Keratinocyte (primary cell): Measurements from ENCODE around the gene SARNP. TPM values are rescaled to one million over a fixed set of nuclear protein-coding genes. Genes with fewer than 3 reads are reported as not detected.

Experiments used
- DNase-seq: peaks from one replicate; pipeline ENCODE4 v3.0.0-alpha.2; 2011; ENCODE audit warnings: low read depth, missing footprints, low spot score
- FAIRE-seq: peaks from 2 replicates; lab custom pipeline; 2011; peaks lifted over from hg19 to GRCh38; lab: Jason Lieb, UNC
- H2AFZ ChIP-seq: 2 replicates; pipeline ENCODE4 v1.6.0; 2012; ENCODE audit warnings: low read length, control low read depth, inconsistent platforms; ENCODE audit not compliant: control insufficient read depth
- H3K27ac ChIP-seq: 2 replicates; pipeline ENCODE4 v1.5.1; 2011; ENCODE audit warnings: low read length; ENCODE audit not compliant: control insufficient read depth, insufficient read depth
- H3K27me3 ChIP-seq: 3 replicates; pipeline ENCODE4 v1.6.0; 2011; ENCODE audit warnings: low read length; ENCODE audit not compliant: control insufficient read depth, insufficient read depth; ENCODE audit errors: extremely low read depth
- H3K36me3 ChIP-seq, 2 experiments: 2 replicates in 1 of 2; 3 replicates in 1 of 2; pipeline ENCODE4 v1.5.1; 2011; ENCODE audit warnings: low read length in 2 of 2, mild to moderate bottlenecking in 1 of 2; ENCODE audit not compliant: control insufficient read depth in 2 of 2, insufficient read depth in 2 of 2; ENCODE audit errors: extremely low read depth in 1 of 2
- H3K4me1 ChIP-seq: 3 replicates; pipeline ENCODE4 v1.5.1; 2011; ENCODE audit warnings: low read length; ENCODE audit not compliant: control insufficient read depth, insufficient read depth; ENCODE audit errors: extremely low read depth
- H3K4me2 ChIP-seq: 3 replicates; pipeline ENCODE4 v1.6.0; 2011; ENCODE audit warnings: low read depth, low read length; ENCODE audit not compliant: control insufficient read depth, insufficient read depth; ENCODE audit errors: extremely low read depth
- H3K4me3 ChIP-seq, 3 experiments: fragments of 200-600 bp in 1 of 3; sonication (generic) in 1 of 3; 2 replicates in 2 of 3; 3 replicates in 1 of 3; pipeline ENCODE4 v1.5.1; 2011 to 2016; ENCODE audit warnings: low read length in 3 of 3, mild to moderate bottlenecking in 3 of 3, control low read depth in 2 of 3, inconsistent platforms in 1 of 3, low read depth in 1 of 3, mixed read lengths in 1 of 3, mixed run types in 1 of 3, moderate library complexity in 1 of 3; ENCODE audit not compliant: control insufficient read depth in 2 of 3, insufficient read depth in 2 of 3; ENCODE audit errors: extremely low read depth in 1 of 3
- H3K79me2 ChIP-seq: 2 replicates; pipeline ENCODE4 v1.6.0; 2012; ENCODE audit warnings: low read length; ENCODE audit not compliant: control insufficient read depth, insufficient read depth
- H3K9ac ChIP-seq: 3 replicates; pipeline ENCODE4 v1.6.0; 2011; ENCODE audit warnings: low read length; ENCODE audit not compliant: control insufficient read depth, insufficient read depth; ENCODE audit errors: extremely low read depth
- H3K9me1 ChIP-seq: 3 replicates; pipeline ENCODE4 v1.6.0; 2011; ENCODE audit warnings: low read length; ENCODE audit not compliant: control insufficient read depth, insufficient read depth; ENCODE audit errors: extremely low read depth
- H3K9me3 ChIP-seq: 2 replicates; pipeline ENCODE4 v1.5.1; 2012; ENCODE audit warnings: low read depth, low read length; ENCODE audit not compliant: control insufficient read depth
- H4K20me1 ChIP-seq: 3 replicates; pipeline ENCODE4 v1.6.0; 2011; ENCODE audit warnings: low read length; ENCODE audit not compliant: control insufficient read depth, insufficient read depth; ENCODE audit errors: extremely low read depth
- EZH2 ChIP-seq: IDR thresholded peaks from one replicate; pipeline ENCODE4 v1.6.1; 2012; ENCODE audit warnings: inconsistent platforms, mild to moderate bottlenecking, low read length, moderate library complexity
- dilution Hi-C: fragments of 300-500 bp; cut with MboI; formaldehyde crosslinking; loops from one replicate; pipeline ENCODE4 v1.7.0; 2020; ENCODE audit warnings: low sequenced_read_pairs; ENCODE audit not compliant: extremely low pct_ligation_motif_present
- polyA plus RNA-seq, 5 experiments: library from polyadenylated mRNA; depleted of rRNA in 3 of 5; stranded (reverse) in 3 of 5; stranded (forward) in 1 of 5; unstranded in 1 of 5; fragments of >200 nt; gene quantifications; 1 replicate in 1 of 5; 2 replicates in 3 of 5; 3 replicates in 1 of 5; pipeline versions ENCODE4 v1.2.1 to v1.2.3, GENCODE V29; 2011 to 2012; ENCODE audit warnings: missing spikeins in 2 of 5, low read depth in 1 of 5, low replicate concordance in 1 of 5
- TF ChIP-seq, protein P1 (sequence below), 3 experiments: IDR thresholded peaks in 1 of 3; conservative IDR thresholded peaks in 1 of 3; optimal IDR thresholded peaks in 1 of 3; 2 replicates in 2 of 3; 3 replicates in 1 of 3; pipeline versions ENCODE3 to v1.5.1; 2011; ENCODE audit warnings: low read length in 3 of 3, mild to moderate bottlenecking in 3 of 3, moderate library complexity in 2 of 3, control low read depth in 1 of 3, inconsistent platforms in 1 of 3; ENCODE audit not compliant: insufficient read depth in 2 of 3; ENCODE audit errors: extremely low read depth in 1 of 3

Gene SARNP
- polyA plus RNA-seq, 1 donor (not counting 4 experiments of a cell fraction or from before 2014, with no cell fraction given): 168 TPM

DNA sequence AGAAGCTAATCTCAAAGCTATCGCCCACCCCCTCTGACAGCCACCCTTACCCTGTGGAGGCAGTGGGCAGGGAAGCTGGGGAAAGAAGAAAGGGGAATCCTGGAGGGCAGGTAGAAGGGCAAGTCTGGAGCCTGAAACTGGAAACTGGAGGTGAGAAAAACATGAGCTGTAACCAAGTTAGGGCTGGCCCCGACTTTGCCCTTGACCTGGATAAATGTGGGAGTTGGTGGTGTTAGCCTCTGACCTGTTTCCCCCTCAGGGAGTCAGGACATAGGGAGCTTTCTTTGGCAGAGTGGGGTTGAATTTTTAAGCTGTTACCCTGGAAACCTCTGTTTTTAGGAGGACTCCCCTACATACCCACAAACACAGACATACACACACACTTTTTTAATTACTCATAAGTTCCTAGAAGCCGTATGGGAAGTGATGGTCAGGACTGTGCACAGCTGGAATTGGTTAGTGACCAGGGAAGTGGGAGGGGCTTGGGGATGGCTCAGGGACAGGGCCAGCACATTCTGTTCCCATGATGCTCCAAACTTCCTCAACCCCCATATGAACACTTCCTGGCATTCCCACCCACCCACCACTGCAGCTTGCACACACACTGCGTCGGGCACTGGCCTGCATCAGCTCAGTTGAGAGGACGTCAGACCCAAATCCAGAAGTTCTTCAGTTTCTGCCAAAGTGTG lies 30.2 kb upstream of the SARNP start:
- TF ChIP-seq EZH2: no peak
- TF ChIP-seq, protein P1, sequence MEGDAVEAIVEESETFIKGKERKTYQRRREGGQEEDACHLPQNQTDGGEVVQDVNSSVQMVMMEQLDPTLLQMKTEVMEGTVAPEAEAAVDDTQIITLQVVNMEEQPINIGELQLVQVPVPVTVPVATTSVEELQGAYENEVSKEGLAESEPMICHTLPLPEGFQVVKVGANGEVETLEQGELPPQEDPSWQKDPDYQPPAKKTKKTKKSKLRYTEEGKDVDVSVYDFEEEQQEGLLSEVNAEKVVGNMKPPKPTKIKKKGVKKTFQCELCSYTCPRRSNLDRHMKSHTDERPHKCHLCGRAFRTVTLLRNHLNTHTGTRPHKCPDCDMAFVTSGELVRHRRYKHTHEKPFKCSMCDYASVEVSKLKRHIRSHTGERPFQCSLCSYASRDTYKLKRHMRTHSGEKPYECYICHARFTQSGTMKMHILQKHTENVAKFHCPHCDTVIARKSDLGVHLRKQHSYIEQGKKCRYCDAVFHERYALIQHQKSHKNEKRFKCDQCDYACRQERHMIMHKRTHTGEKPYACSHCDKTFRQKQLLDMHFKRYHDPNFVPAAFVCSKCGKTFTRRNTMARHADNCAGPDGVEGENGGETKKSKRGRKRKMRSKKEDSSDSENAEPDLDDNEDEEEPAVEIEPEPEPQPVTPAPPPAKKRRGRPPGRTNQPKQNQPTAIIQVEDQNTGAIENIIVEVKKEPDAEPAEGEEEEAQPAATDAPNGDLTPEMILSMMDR (optimal IDR thresholded peaks at IDR 0.05 in 1 of 3, IDR thresholded peaks at IDR 0.05 in 1 of 3, conservative IDR thresholded peaks at IDR 0.05 in 1 of 3; ENCODE audit: extremely low read depth in 1 of 3, insufficient read depth in 2 of 3, low read length in 3 of 3): no peak
- Histone ChIP-seq H3K79me2 (no peaks in the 10 kb centered on the region), H2AFZ (peak overlapping the region; percentile 76), H3K36me3 (no peaks in the 10 kb centered on the region), H3K4me1 (peaks cover 15% of the 10 kb centered on the region), H3K9ac (peak overlapping the region; percentile 40), H4K20me1 (no peaks in the 10 kb centered on the region), H3K4me3 (peak overlapping the region in 1 of 3 experiments; percentile 8), H3K9me3 (no peaks in the 10 kb centered on the region), H3K27ac (peak overlapping the region; percentile 75), H3K27me3 (no peaks in the 10 kb centered on the region), H3K9me1 (no peaks in the 10 kb centered on the region), H3K4me2 (peak overlapping the region; percentile 54)
- DNase-seq: peak; percentile 59
- dilution Hi-C loops: no loop called here
- no peak for FAIRE-seq

DNA sequence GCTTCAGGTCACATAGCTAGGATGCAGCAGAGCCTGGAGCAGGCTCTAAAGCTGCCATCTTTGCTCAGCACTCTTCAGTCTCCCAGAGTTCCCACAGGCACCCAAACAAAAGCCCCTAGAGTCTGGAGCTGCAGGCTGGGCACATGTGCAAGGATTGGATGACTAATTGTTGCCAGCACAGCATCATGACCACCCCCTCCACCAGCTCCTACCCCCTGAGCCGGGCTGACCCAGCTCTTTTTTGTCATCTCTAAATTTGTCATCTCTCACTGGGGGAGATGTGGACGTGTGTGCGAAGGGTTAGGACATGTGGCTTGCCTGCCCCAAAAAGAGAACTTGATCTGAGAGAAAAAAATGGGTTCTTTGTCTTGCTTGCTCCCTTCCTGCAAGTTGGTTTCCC lies 29.5 kb upstream of the SARNP start:
- Histone ChIP-seq H2AFZ (no peak overlapping the region), H3K4me1 (peaks cover 21% of the 10 kb centered on the region), H3K36me3 (no peaks in the 10 kb centered on the region), H3K27ac (peak overlapping the region; percentile 75), H3K27me3 (no peaks in the 10 kb centered on the region), H3K9me1 (no peaks in the 10 kb centered on the region), H3K9me3 (no peaks in the 10 kb centered on the region), H4K20me1 (no peaks in the 10 kb centered on the region), H3K79me2 (no peaks in the 10 kb centered on the region), H3K4me2 (no peak overlapping the region), H3K4me3 (no peak overlapping the region), H3K9ac (no peak overlapping the region)
- dilution Hi-C loops: no loop called here
- FAIRE-seq: no peak
- DNase-seq: no peak
- TF ChIP-seq EZH2: no peak
- TF ChIP-seq, protein P1 (optimal IDR thresholded peaks at IDR 0.05 in 1 of 3, IDR thresholded peaks at IDR 0.05 in 1 of 3, conservative IDR thresholded peaks at IDR 0.05 in 1 of 3; ENCODE audit: extremely low read depth in 1 of 3, insufficient read depth in 2 of 3, low read length in 3 of 3): no peak
